Right lobe of liver (tissue), 4 donors: ENCODE results near the gene FCGR2B.

Source experiments
- CTCF ChIP-seq, 4 donors: fragments of 200-600 bp in 3 of 4; fragments of 450-650 bp in 1 of 4; IDR thresholded peaks; one replicate each; pipeline versions ENCODE4 v1.5.1 to v1.8.0; 2016 to 2022; ENCODE audit warnings: antibody characterized with exemption in 4 of 4, mild to moderate bottlenecking in 2 of 4
- POLR2A ChIP-seq: fragments of 450-650 bp; IDR thresholded peaks from one replicate; pipeline ENCODE4 v1.6.1; 2017; ENCODE audit warnings: antibody characterized with exemption, mild to moderate bottlenecking
- donor health status: DM: no; HTN: no; CAD: no.
- donor health status: DM: no; HTN: no; CAD: no.
- donor health status: DM: no; HTN: yes; CAD: no.

DNA sequence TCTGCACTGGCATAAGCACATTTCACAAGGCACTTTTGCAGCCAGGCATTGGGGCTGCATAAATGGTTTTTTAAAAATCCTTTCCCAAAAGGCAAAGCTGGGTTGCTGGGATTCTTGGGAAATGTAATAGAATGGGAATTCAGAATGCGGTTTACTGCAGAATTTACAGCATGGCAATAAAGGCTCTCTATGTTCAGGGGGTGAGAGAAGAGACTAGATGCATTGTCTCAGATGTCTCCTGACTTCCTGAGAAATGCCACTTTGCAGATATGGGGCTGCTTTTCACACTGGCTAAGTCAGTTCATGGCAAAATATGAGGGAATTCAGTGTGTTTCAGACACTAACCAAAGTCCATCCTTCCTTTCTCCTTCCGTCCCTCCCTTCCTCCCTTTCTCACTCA lies 13.5 kb downstream of the FCGR2B start:
- no peak for TF ChIP-seq CTCF (IDR thresholded peaks at IDR 0.05)
- TF ChIP-seq POLR2A = no peak
